LoVo (cell line): ENCODE results near the gene ANKRD1.
"Not testable (repeated sequence)": the region's sequence is repeated elsewhere in the genome, so short reads cannot be mapped to it uniquely, and the experiment has no call there.

Experiments used
- DNase-seq: peaks from one replicate; pipeline ENCODE4 v3.0.0-alpha.2; 2016; ENCODE audit warnings: low spot score

Gene ANKRD1

GRCh38 chr10:90920986-90921666, at the start of gene ANKRD1:
ANKRD1 (minus strand) TSS chr10:90921087; CDS start chr10:90921027, 60 bp downstream.
- DNase-seq: peak; percentile 79

- DNase-seq: no peak
Measured at GRCh38 chr10:90969947-90970673, 49.2 kb upstream of the ANKRD1 start.

- no peak for DNase-seq
Measured at GRCh38 chr10:90969121-90969534, 48.2 kb upstream of the ANKRD1 start.

- peak; percentile 32 for DNase-seq
Measured at GRCh38 chr10:90968328-90969081, 47.6 kb upstream of the ANKRD1 start.

DNA sequence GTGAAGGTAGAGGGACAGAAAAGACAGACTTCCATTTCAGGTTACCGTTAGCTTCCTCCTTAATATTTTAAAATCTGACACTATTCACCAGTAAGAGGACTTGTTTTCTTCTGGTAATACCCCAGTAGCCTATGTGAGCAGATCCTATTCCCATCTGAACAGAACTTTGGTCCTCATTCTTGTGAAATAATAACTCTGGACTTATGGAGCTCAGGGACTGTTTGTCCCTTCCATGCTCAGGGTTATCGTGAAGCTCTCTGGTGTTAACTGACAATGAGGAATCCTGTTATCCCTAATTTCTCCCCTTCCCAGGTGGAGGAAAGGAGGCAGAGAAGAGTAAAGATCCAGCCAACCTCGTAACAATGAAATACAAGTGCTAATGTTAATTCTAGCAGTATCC, 47.0 kb upstream of the ANKRD1 start:
- DNase-seq: no peak

- DNase-seq: no peak
Measured at GRCh38 chr10:90966146-90966545, 45.3 kb upstream of the ANKRD1 start.

- no peak for DNase-seq
Measured at GRCh38 chr10:90965720-90966119, 44.8 kb upstream of the ANKRD1 start.

DNA sequence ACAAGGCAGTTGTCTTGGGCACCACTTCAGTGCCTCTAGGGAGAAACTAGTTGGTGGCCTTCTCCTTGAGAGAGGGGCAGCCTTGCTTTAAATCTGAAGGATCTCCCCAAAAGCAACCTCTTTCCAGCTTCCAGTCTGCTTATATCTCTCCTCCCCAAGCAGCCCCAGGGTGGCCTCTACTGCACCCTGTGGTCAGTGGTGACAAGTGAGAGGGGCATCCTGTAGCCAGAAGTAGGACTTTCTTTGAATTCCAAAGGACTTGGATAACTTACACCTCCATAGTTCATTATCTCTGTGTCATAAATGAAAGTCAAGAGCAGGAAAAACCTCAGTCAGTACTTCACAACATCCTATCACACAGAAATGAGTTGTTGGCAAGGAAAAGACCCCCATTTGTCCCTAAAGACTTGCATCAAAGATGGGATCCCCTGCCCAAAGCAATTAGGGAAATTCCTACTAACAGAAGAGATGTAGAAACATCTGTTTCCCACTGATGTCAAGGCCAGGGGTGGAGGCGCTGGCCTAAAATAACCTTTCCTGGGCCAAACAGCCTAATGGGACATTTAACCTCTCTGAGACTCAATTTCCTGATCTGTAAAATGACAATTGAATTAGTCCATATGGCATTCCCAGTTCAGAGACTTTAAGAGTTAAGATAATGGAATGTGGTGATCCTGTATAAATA, 44.0 kb upstream of the ANKRD1 start:
- no peak for DNase-seq

DNA sequence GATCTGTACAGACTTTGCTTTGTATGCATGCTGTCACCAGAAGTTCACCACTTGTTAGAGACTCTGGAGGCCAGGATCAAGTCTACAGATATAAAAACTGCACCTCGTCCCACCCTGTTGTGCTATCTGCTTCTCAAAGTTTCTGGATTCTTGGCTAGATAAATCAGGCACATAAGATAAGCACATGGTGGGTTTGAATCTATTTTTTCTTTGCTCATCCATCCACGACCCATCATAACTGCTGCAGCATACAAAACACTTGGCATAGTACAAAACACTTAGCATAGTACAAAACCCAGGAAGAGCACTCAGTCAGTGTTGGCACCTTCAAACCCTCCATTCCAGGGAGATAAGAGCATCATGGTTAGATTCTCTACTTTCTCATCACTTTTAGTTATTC, 42.4 kb upstream of the ANKRD1 start:
- no peak for DNase-seq

- DNase-seq: peak; percentile 15
Measured at GRCh38 chr10:90960355-90960814, 39.5 kb upstream of the ANKRD1 start.

- DNase-seq: no peak
Measured at GRCh38 chr10:90959826-90960225, 38.9 kb upstream of the ANKRD1 start.

DNA sequence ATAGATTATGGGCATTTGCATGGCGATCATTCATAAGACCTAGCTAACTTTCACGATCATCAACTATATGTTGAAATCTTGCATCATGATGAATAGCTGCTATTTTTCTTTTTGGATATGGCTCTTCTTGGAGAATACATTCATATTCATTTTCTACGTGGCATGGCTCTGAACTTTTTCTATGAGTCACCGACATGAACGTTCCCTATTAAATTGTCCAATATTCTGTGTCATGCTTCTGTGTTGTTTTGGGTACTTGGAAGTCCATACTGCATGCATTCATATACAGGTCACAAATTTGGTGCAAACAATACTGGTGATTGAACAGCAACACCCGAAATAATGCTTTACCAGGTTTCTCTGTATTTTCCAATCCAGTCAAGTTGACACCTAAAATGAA, 37.9 kb upstream of the ANKRD1 start:
- DNase-seq: no peak

DNA sequence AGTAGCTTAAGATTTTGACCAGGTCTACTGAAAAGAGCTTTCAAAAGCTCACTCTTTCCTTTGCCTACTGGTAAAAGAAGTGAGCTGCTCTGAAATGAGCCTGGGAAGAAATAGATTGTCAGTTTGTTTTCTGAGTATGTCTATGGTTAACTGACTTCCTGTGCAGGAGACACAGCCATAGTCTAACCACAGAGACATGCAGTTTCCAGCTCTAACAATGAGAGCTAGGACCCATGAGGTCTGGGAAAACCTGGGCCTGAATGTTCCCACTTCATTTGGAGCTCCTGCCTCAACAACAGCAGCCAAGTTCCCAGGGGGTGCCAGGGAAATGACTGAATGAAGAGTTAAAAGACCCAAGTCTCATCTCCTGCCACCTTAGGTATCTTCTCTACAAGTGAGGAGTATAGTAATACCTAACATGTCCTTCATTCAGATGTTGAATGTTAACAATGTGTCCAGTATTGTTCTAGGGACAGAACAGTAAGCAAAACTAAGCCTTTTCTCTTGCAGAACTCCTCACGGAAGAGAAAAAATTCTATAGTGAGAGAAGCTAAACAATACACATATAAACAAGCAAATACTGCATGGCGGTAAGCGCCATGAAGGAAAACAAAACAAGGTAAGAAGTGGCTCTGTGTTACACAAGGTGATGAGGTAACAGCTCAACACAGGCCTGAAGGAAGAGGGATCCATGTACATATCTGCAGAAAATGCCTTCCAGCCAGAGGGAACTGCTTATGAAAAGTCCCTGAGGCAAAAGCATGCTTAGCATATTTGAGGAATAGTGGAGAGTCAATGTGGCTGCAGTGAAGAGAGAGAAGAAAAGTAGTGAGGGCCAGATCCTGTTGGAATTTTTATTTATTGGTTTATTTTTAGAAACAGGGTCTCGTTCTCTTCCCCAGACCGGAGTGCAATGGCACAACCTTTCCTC, 26.4 kb upstream of the ANKRD1 start:
- no peak for DNase-seq

DNA sequence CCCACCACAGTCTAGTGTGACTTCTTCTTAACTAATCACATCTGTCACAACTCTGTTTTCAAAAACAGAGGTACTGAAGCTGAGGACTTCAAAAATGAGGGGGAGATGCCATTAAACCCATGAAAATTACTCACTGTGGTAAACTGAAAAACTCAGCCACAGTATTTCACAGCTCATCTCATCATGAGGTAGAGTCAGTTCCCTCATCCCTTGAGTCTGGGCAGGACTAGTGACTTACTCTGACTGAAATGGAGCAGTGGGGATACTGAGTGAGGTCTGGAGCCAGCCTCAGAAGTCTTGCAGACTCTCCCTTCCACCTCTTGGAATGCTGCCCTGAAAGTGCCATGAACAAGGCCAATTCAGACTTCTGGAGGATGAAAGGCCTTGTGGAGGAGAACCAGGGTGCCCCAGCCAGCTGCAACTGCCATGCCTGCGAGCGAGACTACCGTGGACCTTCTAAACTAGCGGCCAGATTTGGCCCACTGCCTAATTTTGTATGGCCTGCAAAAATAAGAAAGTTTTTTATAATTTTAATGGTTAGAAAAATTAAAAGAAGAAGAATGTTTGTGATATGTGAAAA, 24.7 kb upstream of the ANKRD1 start:
- DNase-seq: no peak

DNA sequence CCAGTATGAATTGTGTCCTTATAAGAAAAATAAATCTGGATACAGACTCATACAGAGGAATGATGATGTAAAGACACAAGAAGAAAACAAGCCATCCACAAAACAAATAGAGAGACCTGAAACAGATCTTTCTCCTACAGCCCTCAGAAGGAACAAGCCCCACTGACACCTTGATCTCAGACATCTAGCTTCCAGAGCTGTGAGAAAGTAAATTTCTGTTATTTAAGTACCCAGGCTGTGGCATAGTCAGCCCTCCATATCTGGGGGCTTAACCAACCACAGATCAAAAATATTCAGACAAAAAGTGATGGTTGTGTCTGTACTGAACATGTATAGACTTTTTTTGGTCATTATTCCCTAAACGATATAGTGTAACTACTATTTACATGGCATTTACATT, 23.9 kb upstream of the ANKRD1 start:
- DNase-seq: no peak

- DNase-seq: not testable (repeated sequence)
Measured at GRCh38 chr10:90942980-90943379, 22.1 kb upstream of the ANKRD1 start.

- DNase-seq: no peak
Measured at GRCh38 chr10:90939648-90940047, 18.8 kb upstream of the ANKRD1 start.

- DNase-seq: no peak
Measured at GRCh38 chr10:90939116-90939515, 18.2 kb upstream of the ANKRD1 start.

GRCh38 chr10:90937645-90938258, 16.9 kb upstream of the ANKRD1 start:
- no peak for DNase-seq

GRCh38 chr10:90936276-90936659, 15.4 kb upstream of the ANKRD1 start:
- DNase-seq: no peak
